HEK293 (cell line): Measurements from ENCODE around the gene KLRD1.

Source experiments
- CTCF ChIA-PET: fragments of 350-600 bp; formaldehyde crosslinking; extraction: SDS; loops from one replicate; lab custom pipeline; 2021; ENCODE audit warnings: antibody characterized with exemption; lab: Yijun Ruan, JAX
- POLR2A ChIA-PET: fragments of 300-600 bp; formaldehyde crosslinking; extraction: SDS; loops from one replicate; lab custom pipeline; 2020; ENCODE audit warnings: antibody characterized with exemption, inconsistent platforms; lab: Yijun Ruan, JAX
- H3K27ac ChIP-seq: fragments of 200-500 bp; sonication (Bioruptor generic); 2 replicates; pipeline ENCODE4 v1.5.1; 2014; ENCODE audit warnings: low read depth, low read length, control low read depth, inconsistent platforms; ENCODE audit errors: extremely low read depth
- H3K36me3 ChIP-seq, 2 experiments: fragments of 200-500 bp in 1 of 2; sonication (Bioruptor generic) in 1 of 2; 1 replicate in 1 of 2; 2 replicates in 1 of 2; pipeline ENCODE4 v1.5.1; 2014 to 2017; ENCODE audit warnings: inconsistent platforms in 2 of 2, low read length in 2 of 2; ENCODE audit not compliant: control insufficient read depth in 2 of 2, insufficient read depth in 1 of 2
- H3K4me1 ChIP-seq: fragments of 200-500 bp; sonication (Bioruptor generic); 2 replicates; pipeline ENCODE4 v1.5.1; 2014; ENCODE audit warnings: mild to moderate bottlenecking, low read length, inconsistent platforms; ENCODE audit not compliant: control insufficient read depth, insufficient read depth
- H3K4me3 ChIP-seq: 2 replicates; pipeline ENCODE4 v1.5.1; 2011; ENCODE audit warnings: low read depth, mild to moderate bottlenecking, control low read depth, low read length, moderate library complexity
- H3K9me3 ChIP-seq: fragments of 200-500 bp; sonication (Bioruptor generic); 2 replicates; pipeline ENCODE4 v1.5.1; 2014; ENCODE audit warnings: low read depth, low read length, inconsistent platforms; ENCODE audit not compliant: control insufficient read depth, insufficient read depth
- EGR2 ChIP-seq: fragments of 450-650 bp; formaldehyde crosslinking; IDR thresholded peaks from 2 replicates; pipeline ENCODE4 v1.5.1; 2016; ENCODE audit warnings: low read depth, missing biosample characterization, missing genetic modification characterization
- FEZF1 ChIP-seq: fragments of 450-650 bp; formaldehyde crosslinking; IDR thresholded peaks from 2 replicates; pipeline ENCODE4 v1.5.1; 2016; ENCODE audit warnings: missing biosample characterization, missing genetic modification characterization
- KLF10 ChIP-seq: fragments of 450-650 bp; IDR thresholded peaks from 2 replicates; pipeline ENCODE4 v1.5.1; 2018; ENCODE audit warnings: missing biosample characterization, mild to moderate bottlenecking, missing genetic modification characterization
- PRDM1 ChIP-seq: fragments of 450-650 bp; formaldehyde crosslinking; IDR thresholded peaks from 2 replicates; pipeline ENCODE4; 2016; ENCODE audit warnings: missing biosample characterization, missing genetic modification characterization
- SP2 ChIP-seq: fragments of 450-650 bp; formaldehyde crosslinking; IDR thresholded peaks from 2 replicates; pipeline ENCODE4 v1.5.1; 2016; ENCODE audit warnings: missing biosample characterization, missing genetic modification characterization
- SP7 ChIP-seq: fragments of 450-650 bp; formaldehyde crosslinking; IDR thresholded peaks from 2 replicates; pipeline ENCODE4 v1.5.1; 2016; ENCODE audit warnings: missing biosample characterization, missing genetic modification characterization
- WT1 ChIP-seq: fragments of 450-650 bp; formaldehyde crosslinking; IDR thresholded peaks from 2 replicates; pipeline ENCODE4 v1.5.1; 2016; ENCODE audit warnings: missing biosample characterization, missing genetic modification characterization
- ZBTB21 ChIP-seq: fragments of 450-650 bp; formaldehyde crosslinking; IDR thresholded peaks from 2 replicates; pipeline ENCODE4 v1.5.1; 2017; ENCODE audit warnings: missing biosample characterization, missing genetic modification characterization
- ZBTB6 ChIP-seq: fragments of 450-650 bp; formaldehyde crosslinking; IDR thresholded peaks from 2 replicates; pipeline ENCODE4 v1.5.1; 2017; ENCODE audit warnings: missing biosample characterization, missing genetic modification characterization
- ZBTB8A ChIP-seq: fragments of 450-650 bp; formaldehyde crosslinking; IDR thresholded peaks from 2 replicates; pipeline ENCODE4 v1.5.1; 2016; ENCODE audit warnings: missing biosample characterization, missing genetic modification characterization
- ZEB2 ChIP-seq: fragments of 450-650 bp; formaldehyde crosslinking; IDR thresholded peaks from 2 replicates; pipeline ENCODE4 v1.5.1; 2016; ENCODE audit warnings: missing biosample characterization, missing genetic modification characterization
- ZFP3 ChIP-seq: fragments of 450-650 bp; formaldehyde crosslinking; IDR thresholded peaks from 2 replicates; pipeline ENCODE4 v1.5.1; 2016; ENCODE audit warnings: low read depth, missing biosample characterization, missing genetic modification characterization
- ZNF211 ChIP-seq: fragments of 450-650 bp; formaldehyde crosslinking; IDR thresholded peaks from 2 replicates; pipeline ENCODE4 v1.5.1; 2016; ENCODE audit warnings: low read depth, missing biosample characterization, missing genetic modification characterization
- ZNF335 ChIP-seq: fragments of 450-650 bp; formaldehyde crosslinking; conservative IDR thresholded peaks from 2 replicates; pipeline ENCODE4 v1.5.1; 2016; ENCODE audit warnings: missing biosample characterization, missing genetic modification characterization
- ZNF341 ChIP-seq: fragments of 450-650 bp; formaldehyde crosslinking; IDR thresholded peaks from 2 replicates; pipeline ENCODE4; 2016; ENCODE audit warnings: low read depth, missing biosample characterization, missing genetic modification characterization
- ZNF555 ChIP-seq: fragments of 450-650 bp; formaldehyde crosslinking; conservative IDR thresholded peaks from 2 replicates; pipeline ENCODE4 v1.5.1; 2017; ENCODE audit warnings: missing biosample characterization, mild to moderate bottlenecking, missing genetic modification characterization, inconsistent platforms
- ZNF580 ChIP-seq: fragments of 450-650 bp; formaldehyde crosslinking; IDR thresholded peaks from 2 replicates; pipeline ENCODE4 v1.5.1; 2016; ENCODE audit warnings: missing biosample characterization, missing genetic modification characterization
- ZNF785 ChIP-seq: fragments of 450-650 bp; formaldehyde crosslinking; IDR thresholded peaks from 2 replicates; pipeline ENCODE4 v1.5.1; 2016; ENCODE audit warnings: missing biosample characterization, missing genetic modification characterization
- ZNF792 ChIP-seq: fragments of 450-650 bp; formaldehyde crosslinking; IDR thresholded peaks from 2 replicates; pipeline ENCODE4 v1.5.1; 2016; ENCODE audit warnings: missing biosample characterization, missing genetic modification characterization
- TF ChIP-seq, protein P1 (sequence below): fragments of 450-650 bp; IDR thresholded peaks from 2 replicates; pipeline ENCODE4 v1.5.1; 2018; ENCODE audit warnings: missing biosample characterization, missing genetic modification characterization
- TF ChIP-seq, protein P2 (sequence below): fragments of 450-650 bp; formaldehyde crosslinking; IDR thresholded peaks from 2 replicates; pipeline ENCODE4 v1.5.1; 2016; ENCODE audit warnings: missing biosample characterization, missing genetic modification characterization
- TF ChIP-seq, protein P3 (sequence below): fragments of 450-650 bp; formaldehyde crosslinking; conservative IDR thresholded peaks from 2 replicates; pipeline ENCODE4 v1.5.1; 2016; ENCODE audit warnings: low read depth, missing biosample characterization, missing genetic modification characterization

KLRD1 gene

DNA sequence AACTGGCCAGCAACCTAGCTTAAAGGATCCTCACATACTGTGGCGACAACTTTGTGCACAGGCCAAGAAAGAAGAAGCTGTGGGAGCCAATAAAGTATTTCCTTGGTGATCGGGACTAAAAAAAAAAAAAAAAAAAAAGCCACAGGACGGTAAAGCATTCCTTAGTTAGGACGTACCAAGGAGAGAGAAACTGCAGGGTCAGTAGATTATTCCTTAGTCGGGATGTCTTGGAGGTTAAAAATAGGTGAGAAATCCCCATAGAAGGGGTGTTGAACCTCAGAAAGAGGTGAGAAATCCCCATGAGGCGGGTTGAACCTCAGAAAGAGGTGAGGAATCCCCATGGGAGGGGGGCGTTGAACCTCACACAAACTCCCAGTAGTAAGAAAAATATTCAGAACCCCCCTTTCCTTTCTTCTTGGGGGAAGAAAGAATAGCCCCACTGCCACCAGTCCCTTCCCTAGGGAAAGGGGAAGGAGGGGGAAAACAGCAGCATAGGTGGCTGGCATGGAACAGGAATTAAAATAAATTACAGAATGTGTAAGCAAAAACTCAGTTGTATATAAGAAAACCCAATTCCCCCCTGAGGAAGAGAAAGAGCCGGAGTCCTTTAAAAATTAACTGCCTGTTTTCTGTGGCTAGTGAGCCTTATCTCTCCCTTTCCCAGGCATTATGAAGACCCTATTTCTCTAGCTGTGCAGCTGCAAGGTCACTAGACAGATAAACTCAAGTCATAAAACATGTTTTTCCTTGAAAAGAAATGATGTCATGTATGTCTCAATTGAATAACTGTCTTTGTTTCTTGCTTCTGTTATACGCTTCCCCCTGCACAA lies 55.4 kb downstream of the KLRD1 start (continued):
- TF ChIP-seq ZNF211 (tag by site-specific recombination) (no peak), ZNF341 (0 out of 2 replicates have a peak, but pooled peaks have one; percentile 22), ZNF792 (tag by site-specific recombination) (peak; percentile 65; the same call in 1 of the 2 replicates), ZNF555 (tag by site-specific recombination) (no peak), ZNF785 (tag by site-specific recombination) (no peak), PRDM1 (tag by site-specific recombination) (0 out of 2 replicates have a peak, but pooled peaks have one; percentile 40)

DNA sequence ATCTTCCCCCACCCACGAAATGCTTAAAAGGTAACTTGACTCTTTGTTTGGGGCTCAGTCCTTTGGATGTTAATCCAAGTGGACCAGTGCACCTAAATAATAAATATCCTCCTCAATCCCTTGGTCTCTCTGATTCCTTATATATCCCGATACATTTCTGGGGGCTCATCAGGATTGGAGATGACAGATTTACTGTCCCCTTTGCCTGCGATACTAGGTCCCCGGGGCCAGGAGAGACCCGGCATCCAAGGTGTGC lies 55.9 kb downstream of the KLRD1 start:
- peak overlapping the region; percentile 95 for H3K27ac ChIP-seq
- peak overlapping the region; percentile 74 for H3K4me3 ChIP-seq
- CTCF ChIA-PET = interaction anchor here (1.0 kb wide), 1 partner anchor 33 kb away, joined by 4 read pairs; no protein-coding TSS in a partner anchor
- TF ChIP-seq ZNF335 = peak; percentile 22; the same call in 1 of the 2 replicates
- TF ChIP-seq WT1 = peak; percentile 16; the same call in 1 of the 2 replicates
- peak; percentile 19; the same call in 1 of the 2 replicates for TF ChIP-seq EGR2 (tag by site-specific recombination)
- no peak for TF ChIP-seq ZFP3
- TF ChIP-seq FEZF1 (tag by site-specific recombination) = peak; percentile 73; the same call in 1 of the 2 replicates
- TF ChIP-seq ZBTB6 (tag by site-specific recombination) = no peak
- peak; percentile 27; the same call in 1 of the 2 replicates for TF ChIP-seq SP7 (tag by site-specific recombination)
- TF ChIP-seq, protein P1, sequence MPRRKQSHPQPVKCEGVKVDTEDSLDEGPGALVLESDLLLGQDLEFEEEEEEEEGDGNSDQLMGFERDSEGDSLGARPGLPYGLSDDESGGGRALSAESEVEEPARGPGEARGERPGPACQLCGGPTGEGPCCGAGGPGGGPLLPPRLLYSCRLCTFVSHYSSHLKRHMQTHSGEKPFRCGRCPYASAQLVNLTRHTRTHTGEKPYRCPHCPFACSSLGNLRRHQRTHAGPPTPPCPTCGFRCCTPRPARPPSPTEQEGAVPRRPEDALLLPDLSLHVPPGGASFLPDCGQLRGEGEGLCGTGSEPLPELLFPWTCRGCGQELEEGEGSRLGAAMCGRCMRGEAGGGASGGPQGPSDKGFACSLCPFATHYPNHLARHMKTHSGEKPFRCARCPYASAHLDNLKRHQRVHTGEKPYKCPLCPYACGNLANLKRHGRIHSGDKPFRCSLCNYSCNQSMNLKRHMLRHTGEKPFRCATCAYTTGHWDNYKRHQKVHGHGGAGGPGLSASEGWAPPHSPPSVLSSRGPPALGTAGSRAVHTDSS (tag by site-specific recombination) = no peak
- no peak for TF ChIP-seq SP2 (tag by site-specific recombination)
- 0 out of 2 replicates have a peak, but pooled peaks have one; percentile 1 for TF ChIP-seq ZEB2 (tag by site-specific recombination)
- TF ChIP-seq, protein P2, sequence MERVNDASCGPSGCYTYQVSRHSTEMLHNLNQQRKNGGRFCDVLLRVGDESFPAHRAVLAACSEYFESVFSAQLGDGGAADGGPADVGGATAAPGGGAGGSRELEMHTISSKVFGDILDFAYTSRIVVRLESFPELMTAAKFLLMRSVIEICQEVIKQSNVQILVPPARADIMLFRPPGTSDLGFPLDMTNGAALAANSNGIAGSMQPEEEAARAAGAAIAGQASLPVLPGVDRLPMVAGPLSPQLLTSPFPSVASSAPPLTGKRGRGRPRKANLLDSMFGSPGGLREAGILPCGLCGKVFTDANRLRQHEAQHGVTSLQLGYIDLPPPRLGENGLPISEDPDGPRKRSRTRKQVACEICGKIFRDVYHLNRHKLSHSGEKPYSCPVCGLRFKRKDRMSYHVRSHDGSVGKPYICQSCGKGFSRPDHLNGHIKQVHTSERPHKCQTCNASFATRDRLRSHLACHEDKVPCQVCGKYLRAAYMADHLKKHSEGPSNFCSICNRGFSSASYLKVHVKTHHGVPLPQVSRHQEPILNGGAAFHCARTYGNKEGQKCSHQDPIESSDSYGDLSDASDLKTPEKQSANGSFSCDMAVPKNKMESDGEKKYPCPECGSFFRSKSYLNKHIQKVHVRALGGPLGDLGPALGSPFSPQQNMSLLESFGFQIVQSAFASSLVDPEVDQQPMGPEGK (tag by site-specific recombination) = peak; percentile 31; the same call in 1 of the 2 replicates
- TF ChIP-seq ZNF580 (tag by site-specific recombination) = peak; percentile 37; the same call in 1 of the 2 replicates
- TF ChIP-seq KLF10 (tag by site-specific recombination) = 0 out of 2 replicates have a peak, but pooled peaks have one; percentile 20
- TF ChIP-seq, protein P3, sequence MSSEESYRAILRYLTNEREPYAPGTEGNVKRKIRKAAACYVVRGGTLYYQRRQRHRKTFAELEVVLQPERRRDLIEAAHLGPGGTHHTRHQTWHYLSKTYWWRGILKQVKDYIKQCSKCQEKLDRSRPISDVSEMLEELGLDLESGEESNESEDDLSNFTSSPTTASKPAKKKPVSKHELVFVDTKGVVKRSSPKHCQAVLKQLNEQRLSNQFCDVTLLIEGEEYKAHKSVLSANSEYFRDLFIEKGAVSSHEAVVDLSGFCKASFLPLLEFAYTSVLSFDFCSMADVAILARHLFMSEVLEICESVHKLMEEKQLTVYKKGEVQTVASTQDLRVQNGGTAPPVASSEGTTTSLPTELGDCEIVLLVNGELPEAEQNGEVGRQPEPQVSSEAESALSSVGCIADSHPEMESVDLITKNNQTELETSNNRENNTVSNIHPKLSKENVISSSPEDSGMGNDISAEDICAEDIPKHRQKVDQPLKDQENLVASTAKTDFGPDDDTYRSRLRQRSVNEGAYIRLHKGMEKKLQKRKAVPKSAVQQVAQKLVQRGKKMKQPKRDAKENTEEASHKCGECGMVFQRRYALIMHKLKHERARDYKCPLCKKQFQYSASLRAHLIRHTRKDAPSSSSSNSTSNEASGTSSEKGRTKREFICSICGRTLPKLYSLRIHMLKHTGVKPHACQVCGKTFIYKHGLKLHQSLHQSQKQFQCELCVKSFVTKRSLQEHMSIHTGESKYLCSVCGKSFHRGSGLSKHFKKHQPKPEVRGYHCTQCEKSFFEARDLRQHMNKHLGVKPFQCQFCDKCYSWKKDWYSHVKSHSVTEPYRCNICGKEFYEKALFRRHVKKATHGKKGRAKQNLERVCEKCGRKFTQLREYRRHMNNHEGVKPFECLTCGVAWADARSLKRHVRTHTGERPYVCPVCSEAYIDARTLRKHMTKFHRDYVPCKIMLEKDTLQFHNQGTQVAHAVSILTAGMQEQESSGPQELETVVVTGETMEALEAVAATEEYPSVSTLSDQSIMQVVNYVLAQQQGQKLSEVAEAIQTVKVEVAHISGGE = peak; percentile 64; the same call in 1 of the 2 replicates
- TF ChIP-seq ZBTB21 = 0 out of 2 replicates have a peak, but pooled peaks have one; percentile 30
- TF ChIP-seq ZBTB8A (tag by site-specific recombination) = 0 out of 2 replicates have a peak, but pooled peaks have one; percentile 7
- TF ChIP-seq, all 188 proteins: peak for 12
- H3K36me3 ChIP-seq = no peaks in the 10 kb centered on the region
- H3K4me1 ChIP-seq = peaks cover 20% of the 10 kb centered on the region
- POLR2A ChIA-PET = no interaction called here
- no peaks in the 10 kb centered on the region for H3K9me3 ChIP-seq
